ENCODE data around the gene ALOX5. TPM values are rescaled to one million over a fixed set of nuclear protein-coding genes. Genes with fewer than 3 reads are reported as not detected.

ALOX5 gene
- total RNA-seq, 6 donors from 2014 or later = 113 to 686 (median 280) TPM

DNA sequence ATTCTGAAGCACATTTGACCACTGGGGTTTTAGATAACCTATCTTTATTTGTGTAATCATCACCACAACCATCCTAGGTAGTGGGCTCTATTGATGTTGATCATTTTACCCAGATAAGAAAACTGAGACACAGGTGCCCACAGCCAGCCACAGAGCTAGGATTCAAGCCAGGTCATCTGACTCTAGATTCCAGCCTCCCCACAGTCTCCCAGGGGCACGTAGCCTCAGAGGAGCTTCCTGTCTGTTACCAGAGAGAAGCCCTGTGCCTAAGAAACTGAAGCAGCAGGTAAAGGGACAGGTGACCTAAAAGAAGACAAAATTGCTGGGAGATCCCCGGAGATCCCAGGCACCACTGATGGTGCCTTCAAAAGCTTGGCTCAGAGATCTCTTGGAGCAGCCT, 55.8 kb downstream of the ALOX5 start:
- Histone ChIP-seq H3K36me3 (peaks cover 0 to 8% (median 2%) of the 10 kb centered on the region in 4 donors), H3K27ac (no peak overlapping the region)

DNA sequence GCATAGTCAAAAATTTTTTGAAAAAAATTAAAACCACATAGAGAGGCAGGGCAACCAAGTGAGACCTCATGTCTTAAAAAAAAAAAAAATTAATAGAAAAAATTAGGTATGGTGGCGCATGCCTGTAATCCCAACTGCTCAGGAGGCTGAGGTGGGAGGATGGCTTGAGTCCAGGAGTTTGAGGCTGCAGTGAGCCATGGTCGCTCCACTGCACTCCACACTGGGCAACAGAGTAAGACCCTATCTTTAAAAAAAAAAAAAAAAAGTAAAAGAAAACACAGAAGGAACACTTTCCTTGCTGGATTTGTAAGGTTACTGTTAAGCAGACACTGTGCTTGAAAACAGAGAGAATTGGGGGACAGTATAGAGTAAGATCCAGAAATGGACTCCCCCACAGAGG, 58.1 kb downstream of the ALOX5 start:
- Histone ChIP-seq H3K27ac (no peak overlapping the region), H3K4me1 (no peaks in the 10 kb centered on the region), H3K27me3 (no peaks in the 10 kb centered on the region), H3K36me3 (peaks cover 0 to 8% (median 2%) of the 10 kb centered on the region in 4 donors), H3K9me3 (no peaks in the 10 kb centered on the region), H3K4me3 (no peak overlapping the region)
- DNase-seq = no peak
- TF ChIP-seq CTCF (IDR thresholded peaks at IDR 0.05) = no peak
- no peak for TF ChIP-seq POLR2AphosphoS5 (IDR thresholded peaks at IDR 0.05)
- TF ChIP-seq EP300 (IDR thresholded peaks at IDR 0.05) = no peak
- no peak for TF ChIP-seq POLR2A (IDR thresholded peaks at IDR 0.05)
- no peak for ATAC-seq (ENCODE audit: low FRiP score in 2 of 2)
- WGBS, 2 donors = 93 to 96% methylated on average over 2 of the region's 2 CpGs

More for the DNA sequence above, 55.8 kb downstream of the ALOX5 start:
- DNase-seq = no peak
- Histone ChIP-seq H3K4me3 (no peak overlapping the region), H3K9me3 (no peaks in the 10 kb centered on the region), H3K27me3 (no peaks in the 10 kb centered on the region), H3K4me1 (peaks cover 0 to 9% (median 4%) of the 10 kb centered on the region in 4 donors)
- TF ChIP-seq POLR2AphosphoS5 (IDR thresholded peaks at IDR 0.05) (no peak), POLR2A (IDR thresholded peaks at IDR 0.05) (no peak), CTCF (IDR thresholded peaks at IDR 0.05) (no peak), EP300 (IDR thresholded peaks at IDR 0.05) (no peak)
- ATAC-seq (ENCODE audit: low FRiP score in 2 of 2) = no peak
- 74 to 75% methylated on average over 2 of the region's 2 CpGs for WGBS, 2 donors

DNA sequence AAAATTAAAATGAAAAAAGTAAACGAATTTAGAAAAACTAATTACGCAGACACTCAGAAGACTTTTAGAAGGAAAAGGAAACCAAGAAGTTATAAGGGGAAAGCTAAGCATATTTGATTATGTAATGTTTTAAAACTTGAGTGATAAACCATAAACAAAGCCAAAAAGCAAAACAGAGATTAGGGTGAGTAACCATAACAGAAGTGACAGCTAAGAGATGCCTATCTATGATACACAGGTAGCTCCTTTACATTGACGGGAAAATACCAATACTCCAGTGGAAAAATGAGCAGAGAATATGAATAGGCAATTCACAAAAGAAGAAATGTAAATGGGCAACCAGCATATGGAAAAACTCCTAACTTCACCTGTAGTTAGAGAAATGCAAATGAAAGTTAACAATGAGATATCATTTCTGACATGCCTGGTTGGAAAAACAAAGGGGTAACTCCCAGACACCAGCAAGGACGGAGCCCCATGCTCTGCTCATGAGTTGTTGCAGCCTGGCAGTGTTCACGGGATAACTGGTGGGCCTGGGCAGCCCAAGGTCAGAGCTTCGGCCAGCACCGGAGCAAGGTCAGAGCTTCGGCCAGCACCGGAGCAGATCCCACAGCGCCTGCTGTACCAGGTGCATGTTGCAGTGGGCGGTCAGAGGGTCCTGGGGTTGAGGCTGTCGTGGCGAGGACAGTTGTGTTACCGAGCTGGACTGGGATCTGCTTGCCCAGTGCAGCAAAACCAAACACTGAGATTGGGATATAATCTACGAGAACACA, 58.9 kb downstream of the ALOX5 start:
- H3K36me3 ChIP-seq = peaks cover 0 to 8% (median 2%) of the 10 kb centered on the region in 4 donors
- TF ChIP-seq EP300 (IDR thresholded peaks at IDR 0.05) (no peak), POLR2AphosphoS5 (IDR thresholded peaks at IDR 0.05) (no peak), POLR2A (IDR thresholded peaks at IDR 0.05) (no peak), CTCF (IDR thresholded peaks at IDR 0.05) (no peak)
- 81 to 91% methylated on average over 13 to 15 of the region's 15 CpGs for WGBS, 2 donors
- H3K4me3 ChIP-seq = no peak overlapping the region
- H3K4me1 ChIP-seq = no peaks in the 10 kb centered on the region
- DNase-seq (no peak), ATAC-seq (ENCODE audit: low FRiP score in 2 of 2) (no peak)
- no peaks in the 10 kb centered on the region for H3K9me3 ChIP-seq
- H3K27me3 ChIP-seq = no peaks in the 10 kb centered on the region
- H3K27ac ChIP-seq = no peak overlapping the region

GRCh38 chr10:45433716-45434469, 59.9 kb downstream of the ALOX5 start:
- WGBS, 2 donors = 74 to 75% methylated on average over 8 of the region's 8 CpGs
- DNase-seq = no peak

More at GRCh38 chr10:45433716-45434469, 59.9 kb downstream of the ALOX5 start:
- no peaks in the 10 kb centered on the region for H3K9me3 ChIP-seq
- no peaks in the 10 kb centered on the region for H3K27me3 ChIP-seq
- no peak for ATAC-seq (ENCODE audit: low FRiP score in 2 of 2)
- H3K4me3 ChIP-seq = no peak overlapping the region
- TF ChIP-seq CTCF (IDR thresholded peaks at IDR 0.05) = no peak
- no peak for TF ChIP-seq POLR2AphosphoS5 (IDR thresholded peaks at IDR 0.05)
- TF ChIP-seq POLR2A (IDR thresholded peaks at IDR 0.05) = no peak
- TF ChIP-seq EP300 (IDR thresholded peaks at IDR 0.05) = no peak
- H3K27ac ChIP-seq = no peak overlapping the region
- peaks cover 0 to 2% (median 0%) of the 10 kb centered on the region in 4 donors for H3K36me3 ChIP-seq
- H3K4me1 ChIP-seq = no peaks in the 10 kb centered on the region

All from upper lobe of left lung (tissue), 6 donors.